Anterior cingulate cortex (tissue), 58 donors: ENCODE measurements around the gene SRPK1.

ENCODE experiments used
- DNase-seq, 58 donors: peaks; one replicate each; lab custom pipeline; 2025; lab: John Stamatoyannopoulos, UW

SRPK1 gene

DNA sequence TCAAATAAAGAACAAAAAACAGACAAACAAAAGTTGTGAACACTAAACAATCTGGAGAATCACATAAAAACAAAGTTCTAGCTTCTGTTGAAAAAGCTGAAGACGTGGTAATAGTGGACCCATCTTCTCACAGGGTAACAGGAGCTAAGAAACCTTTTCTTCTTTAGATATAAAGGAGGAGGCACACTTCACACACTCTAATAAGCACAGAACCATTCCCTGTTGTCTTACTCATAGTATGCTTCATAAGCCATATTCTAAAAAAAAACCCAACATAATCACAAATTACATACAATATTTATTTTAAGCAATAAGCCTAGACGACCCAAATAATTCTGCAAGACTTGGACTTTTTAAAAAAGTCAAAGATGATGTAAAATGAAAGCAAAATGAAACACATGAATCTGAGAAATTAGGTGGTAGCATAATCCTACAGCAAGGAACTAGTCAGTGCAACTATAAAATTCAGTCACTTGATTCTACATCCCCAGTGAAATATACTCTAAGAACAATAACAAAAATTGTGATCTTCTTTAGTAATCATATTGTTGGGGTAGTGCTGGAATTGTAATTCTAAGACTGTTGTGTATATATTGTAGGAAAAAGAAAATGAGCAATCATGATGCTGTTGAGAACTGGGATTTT, 15.6 kb downstream of the SRPK1 start:
- no peak for DNase-seq

DNA sequence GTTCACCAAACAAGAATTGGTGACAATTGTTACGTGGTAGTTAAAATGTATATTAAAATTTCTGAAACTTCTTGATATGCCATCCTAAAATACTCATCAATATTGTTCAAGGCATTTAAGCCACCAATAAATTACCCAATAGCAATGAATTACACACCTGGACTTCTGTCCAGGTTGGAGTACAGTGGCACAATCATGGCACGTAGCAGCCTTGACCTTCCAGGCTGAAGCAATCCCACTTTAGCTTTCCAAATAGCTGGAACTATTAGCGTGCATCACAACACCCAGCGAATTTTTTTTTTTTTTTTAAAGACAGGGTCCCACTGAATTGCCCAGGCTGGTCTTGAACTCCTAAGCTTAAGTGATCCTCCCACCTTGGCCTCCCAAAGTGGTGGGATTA, 17.2 kb downstream of the SRPK1 start:
- DNase-seq = no peak

DNA sequence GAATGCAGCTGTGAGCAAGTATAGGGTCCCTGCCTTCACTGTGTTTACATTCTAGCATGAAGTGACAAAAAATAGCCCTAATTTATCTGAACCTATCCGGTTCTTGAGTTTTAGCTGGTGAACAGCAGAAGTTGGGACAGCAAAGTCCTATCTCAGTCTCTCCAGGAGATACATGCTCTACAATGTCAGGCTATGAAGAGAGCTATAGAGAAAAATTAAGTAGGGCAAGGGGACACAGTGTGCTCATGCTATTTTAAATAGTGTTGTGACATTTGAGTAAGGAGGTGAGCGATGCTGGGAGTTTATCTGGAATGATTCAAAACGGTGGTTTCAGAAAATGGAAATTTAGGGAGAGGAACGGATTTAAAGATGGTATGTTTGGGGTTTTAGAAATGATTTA, 20.4 kb downstream of the SRPK1 start:
- no peak for DNase-seq

DNA sequence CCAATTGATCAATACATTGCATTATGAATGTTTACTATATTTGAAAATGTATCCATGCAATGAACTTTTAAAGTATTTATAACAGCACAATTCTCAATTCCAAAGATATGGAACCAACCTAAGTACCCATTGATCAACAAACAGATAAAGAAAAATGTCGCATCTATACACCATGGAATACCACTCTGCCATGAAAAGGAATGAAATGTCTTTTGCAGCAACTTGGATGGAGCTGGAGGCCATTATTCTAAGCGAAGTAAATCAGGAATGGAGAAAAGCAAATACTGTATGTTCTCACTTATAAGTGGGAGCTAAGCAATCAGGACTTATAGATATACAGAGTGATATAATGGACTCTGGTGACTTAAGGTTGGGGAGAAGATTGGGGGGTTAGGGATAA, 22.9 kb downstream of the SRPK1 start:
- no peak for DNase-seq

DNA sequence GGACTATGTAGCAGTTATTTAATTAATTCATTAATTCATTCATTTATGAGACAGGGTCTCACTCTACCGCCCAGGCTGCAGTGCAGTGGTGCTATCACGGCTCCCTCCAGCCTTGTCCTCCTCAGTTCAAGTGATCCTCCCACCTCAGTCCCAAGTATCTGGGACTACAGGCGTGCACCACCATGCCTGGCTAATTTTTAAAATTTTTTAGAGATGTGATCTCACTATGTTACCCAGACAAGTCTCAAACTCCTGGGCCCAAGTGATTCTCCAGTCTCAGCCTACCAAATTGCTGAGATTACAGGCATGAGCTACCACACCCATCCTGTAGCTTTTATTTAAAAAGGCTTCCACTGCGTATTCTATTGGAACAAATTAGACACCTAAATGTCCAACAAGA, 23.4 kb downstream of the SRPK1 start:
- DNase-seq = no peak

DNA sequence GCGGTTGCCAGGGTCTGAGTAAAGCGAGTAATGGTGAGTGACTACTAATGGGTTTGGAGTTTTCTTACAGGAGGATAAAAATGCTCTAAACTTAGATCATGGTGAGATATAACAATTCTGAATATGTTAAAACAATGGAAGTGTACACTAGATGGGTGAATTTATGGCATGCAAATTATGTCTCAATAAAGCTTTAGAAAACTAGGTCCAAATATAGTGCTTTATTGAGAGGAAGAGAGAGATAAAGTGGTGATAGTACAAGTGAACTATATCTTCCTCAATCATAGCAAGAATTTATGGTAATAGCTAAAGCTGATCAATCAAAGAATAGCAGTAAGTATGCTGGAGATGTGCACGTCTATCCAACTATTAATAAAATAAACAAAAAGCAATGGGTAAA, 23.9 kb downstream of the SRPK1 start:
- DNase-seq = no peak

DNA sequence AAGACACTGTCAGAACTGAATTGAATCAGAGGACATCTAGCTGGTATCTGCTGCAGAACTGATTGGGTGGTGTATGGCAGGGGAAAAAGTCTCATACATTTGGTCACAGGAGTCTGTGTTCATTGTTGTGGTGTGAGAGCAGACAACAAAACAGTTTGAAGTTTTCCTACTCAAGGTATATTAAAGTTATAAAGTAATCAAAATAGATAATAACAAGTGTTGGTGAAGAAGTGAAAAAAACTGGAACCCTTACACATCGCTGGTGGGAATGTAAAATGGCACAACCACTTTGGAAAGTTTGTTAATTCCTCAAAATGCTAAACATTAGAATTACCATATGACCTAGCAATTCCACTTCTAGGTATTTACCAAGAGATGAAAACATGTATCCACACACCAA, 24.7 kb downstream of the SRPK1 start:
- DNase-seq = no peak

DNA sequence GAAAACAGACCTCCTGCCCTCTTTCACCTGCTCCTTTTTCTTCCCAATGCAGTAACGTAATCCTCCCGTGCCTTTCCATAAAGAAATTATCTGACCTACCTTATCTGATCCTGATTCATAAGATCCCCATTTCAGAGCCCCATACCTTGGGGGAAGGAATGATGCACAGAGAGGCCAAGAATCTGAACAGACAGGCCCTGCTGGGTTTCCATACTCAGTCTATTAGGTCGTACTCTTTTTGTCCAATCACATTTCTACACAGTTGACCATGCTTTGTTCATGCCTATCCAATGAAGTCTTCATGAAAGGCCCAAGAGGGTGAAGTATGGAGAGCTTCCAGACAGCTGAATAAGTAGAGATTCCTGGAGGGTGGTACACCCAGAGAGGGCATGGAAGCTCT, 25.3 kb downstream of the SRPK1 start:
- no peak for DNase-seq

DNA sequence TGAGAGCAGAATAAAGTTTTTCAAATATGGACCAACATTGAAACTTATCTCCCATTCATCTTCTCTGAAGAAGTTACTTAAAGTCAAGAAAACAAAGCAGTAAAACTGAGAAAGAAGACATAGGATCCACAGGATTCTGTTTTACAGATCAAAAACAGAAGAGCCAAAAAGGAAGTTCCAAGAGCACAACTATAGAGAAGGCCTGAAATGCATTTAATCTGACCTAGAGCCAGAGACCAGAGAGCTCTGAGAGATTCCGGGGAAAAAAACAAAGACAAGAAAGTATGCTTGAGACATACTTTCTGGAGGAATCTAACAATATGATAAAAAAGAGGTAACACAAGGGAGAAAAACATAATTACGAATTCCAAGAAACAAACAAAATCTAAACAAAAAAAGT, 26.1 kb downstream of the SRPK1 start:
- DNase-seq = no peak

DNA sequence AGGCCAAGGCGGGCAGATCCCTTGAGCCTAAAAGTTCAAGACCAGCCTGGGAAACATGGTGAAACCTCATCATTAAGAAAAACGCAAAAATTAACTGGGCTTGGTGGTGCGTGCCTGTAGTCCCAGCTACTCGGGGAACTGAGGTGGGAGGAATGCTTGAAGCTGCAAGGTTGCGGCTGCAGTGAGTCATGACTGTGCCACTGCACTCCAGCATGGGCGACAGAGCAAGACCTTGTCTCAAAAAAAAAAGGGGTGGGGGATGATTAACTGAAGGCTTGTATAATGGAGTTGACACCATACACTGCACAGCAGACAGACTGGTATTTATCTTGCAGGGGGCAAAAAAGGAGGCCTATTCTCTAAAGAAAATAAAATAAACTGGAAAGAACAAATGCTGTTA, 27.7 kb downstream of the SRPK1 start:
- no peak for DNase-seq

DNA sequence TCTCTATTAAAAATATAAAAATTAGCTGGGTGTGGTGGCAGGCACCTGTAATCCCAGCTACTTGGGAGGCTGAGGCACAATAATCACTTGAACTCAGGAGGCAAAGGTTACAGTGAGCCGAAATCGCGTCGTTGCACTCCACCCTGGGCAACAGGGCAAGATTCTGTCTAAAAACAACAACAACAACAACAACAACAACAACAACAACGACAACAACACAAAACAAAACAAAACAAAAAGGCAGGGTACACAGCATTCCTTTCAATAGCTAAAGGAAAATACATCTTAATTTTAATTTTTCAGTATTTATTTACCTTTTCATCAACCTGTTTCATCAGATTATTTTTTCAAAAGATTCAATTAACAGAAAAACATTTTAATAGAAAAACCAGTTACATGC, 28.4 kb downstream of the SRPK1 start:
- no peak for DNase-seq

DNA sequence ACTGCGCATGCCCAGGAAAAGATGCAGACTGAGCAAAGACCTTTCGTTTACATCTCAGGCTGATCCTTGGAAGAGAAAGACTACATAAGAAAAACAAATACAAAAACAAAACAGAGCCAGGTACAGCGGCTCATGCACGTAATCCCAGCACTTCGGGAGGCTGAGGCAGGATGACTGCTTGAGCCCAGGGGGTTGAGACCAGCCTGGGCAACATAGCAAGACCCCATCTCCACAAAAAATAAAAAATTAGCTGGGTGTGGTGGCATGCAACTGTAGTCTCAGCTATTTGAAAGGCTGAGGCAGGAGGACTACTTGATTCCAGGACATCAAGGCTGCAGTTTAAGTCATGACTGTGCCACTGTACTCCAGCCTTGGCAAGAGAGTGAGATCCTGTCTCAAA, 41.7 kb downstream of the SRPK1 start:
- no peak for DNase-seq

DNA sequence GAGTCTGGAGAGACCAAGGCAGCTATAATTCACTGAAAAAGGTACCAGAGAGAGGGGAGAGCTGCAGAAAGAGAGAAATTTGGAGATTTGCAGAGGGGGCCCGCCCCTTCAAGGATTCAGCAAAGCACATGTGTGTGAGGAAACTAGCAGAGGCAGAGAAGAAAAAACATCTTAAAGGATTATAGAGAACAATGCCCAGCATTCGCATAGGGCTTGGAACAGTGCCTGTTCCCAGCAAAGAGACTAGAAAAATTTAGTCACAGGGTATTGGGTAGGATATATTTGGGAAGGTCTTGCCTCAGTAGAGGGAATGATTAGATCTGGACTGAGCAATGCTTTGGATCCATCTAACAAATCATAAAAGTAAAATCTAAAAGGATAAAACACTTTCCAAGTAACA, 44.0 kb downstream of the SRPK1 start:
- no peak for DNase-seq

DNA sequence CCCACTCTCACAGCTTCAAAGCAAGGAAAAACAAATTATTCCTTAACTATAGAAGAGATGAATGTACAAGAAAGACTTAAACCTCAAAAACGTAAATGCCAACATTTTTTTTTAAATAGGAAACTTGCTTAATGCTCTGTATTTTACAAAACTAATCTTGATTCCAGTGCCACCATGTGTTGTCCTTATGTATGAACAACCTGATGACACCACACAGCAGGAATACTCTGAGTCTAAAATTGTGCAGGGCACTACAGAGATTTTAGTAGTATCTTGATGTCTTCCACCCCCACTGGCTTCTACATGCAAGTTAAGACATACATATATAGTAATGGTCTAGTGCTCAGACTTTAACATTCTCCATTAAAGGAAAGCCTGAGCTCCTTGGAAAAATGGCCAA, 46.2 kb downstream of the SRPK1 start:
- no peak for DNase-seq

DNA sequence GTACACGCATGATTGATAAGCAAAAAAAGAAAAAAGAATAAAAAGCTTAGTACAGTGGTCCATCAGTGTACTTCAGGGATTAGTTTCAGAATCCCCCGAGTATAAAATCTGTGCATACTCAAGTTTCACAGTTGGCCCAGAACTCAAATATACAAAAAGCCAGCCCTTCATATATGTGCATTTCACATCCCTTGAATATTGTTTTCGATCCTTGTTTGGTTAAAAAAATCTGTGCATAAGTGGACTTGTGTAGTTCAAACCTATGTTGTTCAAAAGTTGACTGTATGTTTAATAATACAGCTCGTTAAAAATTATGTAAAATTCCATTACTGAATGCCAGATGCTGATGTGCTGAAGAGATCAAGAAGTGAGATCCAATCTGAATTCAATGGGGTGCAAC, 61.5 kb downstream of the SRPK1 start:
- DNase-seq = no peak

DNA sequence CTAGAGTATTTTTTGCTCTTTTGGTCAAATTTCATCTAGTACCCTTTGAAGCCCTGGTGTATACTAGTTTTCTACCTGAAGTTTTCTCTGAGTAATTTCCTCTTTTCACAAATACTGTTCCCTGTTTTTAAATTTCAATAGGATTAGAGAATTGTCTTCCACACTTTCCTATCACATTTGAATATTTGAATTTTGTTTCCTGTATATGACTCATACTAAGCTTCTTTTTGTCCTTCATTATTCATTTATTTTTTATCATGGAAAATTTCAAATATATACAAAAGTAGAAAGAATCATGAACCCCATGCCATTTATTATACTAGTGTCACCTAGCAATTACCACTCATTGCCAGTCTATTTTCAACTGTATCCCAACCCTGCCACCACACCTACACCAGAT, 63.0 kb downstream of the SRPK1 start:
- DNase-seq = no peak

DNA sequence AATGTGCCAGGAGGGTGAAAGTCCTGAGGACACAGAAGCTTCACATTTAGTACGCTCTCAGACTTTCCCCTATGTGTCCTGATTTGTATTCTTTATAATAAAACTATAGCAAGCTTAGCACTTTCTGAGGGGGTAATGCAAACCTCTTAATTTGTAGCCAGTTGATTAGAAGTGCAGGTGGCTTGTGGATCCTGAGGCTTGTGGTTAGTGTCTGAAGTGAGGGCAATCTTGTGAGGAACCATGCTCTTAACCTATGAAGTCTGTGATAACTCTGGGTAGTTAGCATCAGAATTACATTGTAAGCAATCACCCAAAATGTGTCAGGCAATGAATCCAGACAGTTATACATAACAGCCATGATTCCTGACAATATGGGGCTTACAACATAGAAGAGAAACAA, 64.6 kb downstream of the SRPK1 start:
- no peak for DNase-seq

DNA sequence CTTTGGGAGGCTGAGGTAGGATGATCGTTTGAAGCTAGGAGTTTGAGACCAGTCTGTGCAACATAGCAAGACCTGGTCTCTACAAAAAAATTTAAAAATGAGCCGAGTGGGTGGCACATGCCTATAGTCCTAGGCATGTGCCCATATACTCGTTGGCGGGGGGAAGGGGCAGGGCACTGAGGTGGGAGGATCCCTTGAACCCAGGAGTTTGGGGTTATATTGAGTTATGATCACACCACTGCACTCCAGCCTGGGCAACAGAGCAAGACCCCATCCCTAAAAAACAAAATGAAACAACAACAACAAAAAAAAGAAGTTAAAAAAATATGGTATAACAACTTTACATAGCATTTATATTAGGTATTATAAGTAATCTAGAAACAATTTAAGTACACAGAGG, 67.9 kb downstream of the SRPK1 start:
- DNase-seq = no peak

DNA sequence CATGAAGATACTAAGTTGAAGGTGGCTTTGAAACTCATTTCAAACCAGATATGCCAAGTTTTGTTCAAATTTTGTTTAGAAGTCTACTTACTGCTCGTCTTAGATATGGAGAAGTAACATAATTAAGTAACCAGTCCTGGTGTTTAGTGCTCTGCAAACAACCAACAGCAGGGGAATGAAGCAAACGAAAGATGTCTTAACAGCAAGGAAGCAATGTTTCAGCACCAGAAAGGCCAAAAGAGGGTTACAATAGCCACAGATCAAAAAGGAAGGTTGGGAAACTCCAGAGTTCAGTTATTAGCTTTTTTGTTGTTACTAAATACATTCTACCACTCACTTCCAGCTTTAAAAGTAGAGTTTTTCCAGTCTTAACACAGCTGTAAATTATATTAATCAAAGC, 70.7 kb downstream of the SRPK1 start:
- no peak for DNase-seq

DNA sequence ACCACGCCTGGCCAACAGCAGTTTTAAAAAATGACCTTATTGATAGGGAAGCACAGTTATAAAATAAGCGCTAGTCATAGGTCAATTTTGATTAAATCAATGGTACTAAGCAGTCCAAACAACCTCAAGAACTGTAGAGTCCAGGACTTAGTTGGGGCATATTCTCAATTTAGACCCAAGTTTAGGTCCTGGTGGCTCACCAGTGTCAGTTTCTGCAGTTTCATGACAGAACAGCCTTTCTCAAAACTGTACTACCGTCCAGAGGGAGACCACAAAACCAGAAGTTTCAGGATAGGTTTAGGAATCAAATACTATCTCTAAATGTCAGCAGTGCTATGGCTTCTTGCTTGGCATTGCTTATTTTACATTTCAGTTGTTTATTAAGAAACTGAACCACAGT, 76.6 kb downstream of the SRPK1 start:
- no peak for DNase-seq

DNA sequence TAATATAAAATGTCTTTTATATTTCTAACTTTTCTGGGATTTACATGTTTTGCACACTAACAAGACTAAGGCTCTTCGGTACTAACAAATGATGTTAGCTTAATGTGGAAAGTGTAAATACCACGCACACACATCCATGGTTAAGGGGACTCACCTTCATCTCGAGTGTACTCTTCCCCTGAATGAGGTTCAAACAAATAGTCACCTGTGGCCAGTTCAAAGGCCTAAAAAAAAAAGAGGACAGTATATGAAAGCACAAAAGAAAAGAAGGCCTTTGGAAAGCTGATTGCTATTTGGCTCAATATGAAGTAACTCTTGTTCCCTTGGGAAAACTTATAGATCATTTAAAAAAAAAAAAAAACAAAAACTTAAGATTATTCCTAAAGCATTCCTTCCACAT, 78.5 kb downstream of the SRPK1 start:
- DNase-seq = no peak

DNA sequence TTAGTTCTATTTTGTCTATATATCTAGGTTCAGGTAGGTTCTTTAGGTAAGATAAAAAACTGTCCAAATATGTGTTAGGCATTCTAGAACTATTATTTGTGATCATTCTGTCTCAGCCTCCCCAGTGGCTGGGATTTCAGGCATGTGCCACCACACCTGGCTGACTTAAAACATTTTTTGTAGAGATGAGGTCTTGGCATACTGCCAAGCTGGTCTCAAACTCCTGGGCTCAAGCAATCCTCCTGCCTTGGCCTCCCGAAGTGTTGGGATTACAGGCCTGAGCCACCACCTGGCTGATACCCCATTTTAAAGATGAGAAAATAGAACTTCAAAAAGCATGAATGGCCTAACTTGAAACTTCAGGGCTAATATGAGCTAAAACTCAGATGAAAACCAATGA, 81.9 kb downstream of the SRPK1 start:
- DNase-seq = no peak

DNA sequence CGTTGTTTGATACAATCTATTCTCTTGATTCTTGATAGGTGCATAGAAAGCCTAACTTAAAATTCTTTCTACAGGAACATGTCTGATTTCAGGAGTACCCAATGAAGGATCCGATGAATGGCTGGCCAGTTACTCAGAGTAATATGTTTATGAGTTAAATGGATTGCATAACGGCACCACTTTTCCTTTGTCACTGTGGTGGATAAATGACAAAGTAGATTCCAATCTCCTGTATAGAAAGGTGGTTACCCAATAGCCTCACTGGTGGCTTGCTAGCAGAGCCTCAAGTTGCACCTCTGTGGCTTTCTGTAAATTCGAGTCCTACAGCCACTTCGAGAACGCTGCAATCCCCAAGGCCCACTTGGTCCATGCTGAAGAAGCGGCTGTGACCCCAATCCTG, 87.4 kb downstream of the SRPK1 start:
- no peak for DNase-seq
